Ectodermal cell (in vitro differentiated cells): ENCODE data around the gene PYGM.
"Not testable (repeated sequence)": the region's sequence is repeated elsewhere in the genome, so short reads cannot be mapped to it uniquely, and the experiment has no call there.

ENCODE experiments used
- H3K27ac ChIP-seq: 2 replicates; pipeline ENCODE4 v1.7.0; 2013; ENCODE audit warnings: mild to moderate bottlenecking, low read depth, low read length; ENCODE audit not compliant: insufficient read depth, poor library complexity, severe bottlenecking
- H3K27me3 ChIP-seq: 2 replicates; pipeline ENCODE4 v1.7.0; 2013; ENCODE audit warnings: mild to moderate bottlenecking, low read length; ENCODE audit not compliant: insufficient read depth, control insufficient read depth, poor library complexity, severe bottlenecking
- H3K36me3 ChIP-seq: one replicate; pipeline ENCODE4 v1.7.0; 2013; ENCODE audit warnings: low read length; ENCODE audit not compliant: control insufficient read depth, insufficient read depth
- H3K4me1 ChIP-seq: one replicate; pipeline ENCODE4 v1.7.0; 2013; ENCODE audit warnings: low read length; ENCODE audit not compliant: control insufficient read depth, insufficient read depth
- H3K4me3 ChIP-seq: 2 replicates; pipeline ENCODE4 v1.7.0; 2013; ENCODE audit warnings: low read depth, low read length, control low read depth; ENCODE audit not compliant: insufficient read depth
- H3K9me3 ChIP-seq: 2 replicates; pipeline ENCODE4 v1.7.0; 2013; ENCODE audit warnings: mild to moderate bottlenecking, low read length, moderate library complexity; ENCODE audit not compliant: control insufficient read depth
- WGBS, 2 experiments: methylation state at CpG; one replicate each; pipeline ENCODE4 v1.1.7; 2013; ENCODE audit warnings: missing lambda C conversion rate in 2 of 2; 5-methylcytosine and 5-hydroxymethylcytosine counted together

PYGM gene

DNA sequence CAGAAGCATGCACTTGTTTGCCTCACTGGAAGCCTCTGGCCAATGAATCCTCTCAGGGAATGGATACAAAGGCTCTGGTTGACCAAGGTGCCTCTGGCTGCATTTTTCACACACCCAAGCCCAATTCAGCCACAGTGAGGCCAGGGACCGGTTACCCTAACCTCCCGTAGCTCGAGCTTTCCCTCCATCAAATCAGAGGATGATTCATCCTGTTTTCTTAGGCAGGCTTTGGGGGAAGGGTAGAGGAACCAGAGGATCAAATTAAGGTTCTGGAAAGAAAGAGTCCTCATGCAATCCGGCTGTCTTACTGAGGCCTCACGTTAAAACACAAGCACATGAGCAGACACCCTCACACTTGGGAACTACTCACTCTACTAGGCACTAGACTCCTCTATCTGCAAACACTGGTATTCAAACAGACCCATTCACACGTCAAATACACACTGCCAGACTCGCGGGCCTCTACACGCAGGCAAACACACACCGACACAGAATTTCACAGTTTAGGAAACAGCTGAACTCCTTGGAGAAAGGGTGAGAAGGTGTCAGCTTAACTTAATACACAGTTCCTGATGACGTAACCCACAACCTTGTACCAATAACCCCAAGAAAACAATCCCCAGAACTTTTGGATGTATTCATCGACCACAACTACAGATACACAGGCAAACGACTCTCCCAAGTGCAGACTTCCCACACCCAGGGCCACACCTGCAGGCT is 49.2 kb downstream of the PYGM start:
- H3K9me3 ChIP-seq, result no peaks in the 10 kb centered on the region
- peaks cover 61% of the 10 kb centered on the region for H3K27me3 ChIP-seq
- 60 to 61% methylated on average over 13 of the region's 13 CpGs for WGBS, 2 experiments
- no peak overlapping the region for H3K4me3 ChIP-seq
- H3K4me1 ChIP-seq, result no peaks in the 10 kb centered on the region
- H3K36me3 ChIP-seq, result no peaks in the 10 kb centered on the region
- H3K27ac ChIP-seq, result no peak overlapping the region

DNA sequence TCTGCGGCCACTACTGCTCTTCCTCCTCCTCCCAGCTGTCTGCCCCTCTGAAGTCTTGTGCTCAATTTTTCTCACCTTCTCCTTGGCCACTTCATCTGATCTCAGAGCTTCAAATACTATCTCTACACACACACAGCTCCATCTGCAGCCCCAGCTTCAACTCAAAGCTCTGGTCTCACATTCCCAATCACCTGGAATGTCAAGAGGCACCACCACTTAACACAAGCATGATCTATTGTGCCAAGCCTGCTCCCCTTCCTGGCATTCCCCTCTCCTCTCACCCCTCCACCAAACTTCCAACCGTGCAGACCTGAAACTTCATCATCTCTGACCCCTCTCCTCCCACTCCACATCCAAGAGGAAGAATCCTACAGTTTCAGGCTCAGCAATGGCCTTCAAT is 54.3 kb downstream of the PYGM start:
- H3K27ac ChIP-seq, result no peak overlapping the region
- H3K9me3 ChIP-seq, result no peaks in the 10 kb centered on the region
- H3K27me3 ChIP-seq, result peaks cover 21% of the 10 kb centered on the region
- H3K36me3 ChIP-seq, result no peaks in the 10 kb centered on the region
- H3K4me3 ChIP-seq, result no peak overlapping the region
- H3K4me1 ChIP-seq, result no peaks in the 10 kb centered on the region
- WGBS, 2 experiments, result 63 to 64% methylated on average over 2 of the region's 2 CpGs

GRCh38 chr11:64703048-64703447 is 56.7 kb downstream of the PYGM start:
- Histone ChIP-seq H3K27me3 (peaks cover 14% of the 10 kb centered on the region), H3K9me3 (no peaks in the 10 kb centered on the region), H3K36me3 (no peaks in the 10 kb centered on the region), H3K4me3 (no peak overlapping the region), H3K4me1 (no peaks in the 10 kb centered on the region), H3K27ac (no peak overlapping the region)
- WGBS, 2 experiments, result 86 to 95% methylated on average over 2 of the region's 2 CpGs

GRCh38 chr11:64701956-64702355 is 57.8 kb downstream of the PYGM start:
- not testable (repeated sequence) for H3K4me3 ChIP-seq, H3K4me1 ChIP-seq, H3K27ac ChIP-seq, H3K36me3 ChIP-seq, H3K9me3 ChIP-seq
- peaks cover 14% of the 10 kb centered on the region for H3K27me3 ChIP-seq
- 93 to 97% methylated on average over 23 to 26 of the region's 29 CpGs for WGBS, 2 experiments

GRCh38 chr11:64698427-64698826 is 61.3 kb downstream of the PYGM start:
- Histone ChIP-seq H3K4me3 (no peak overlapping the region), H3K27ac (no peak overlapping the region), H3K4me1 (peaks cover 16% of the 10 kb centered on the region), H3K27me3 (peaks cover 3% of the 10 kb centered on the region), H3K9me3 (no peaks in the 10 kb centered on the region), H3K36me3 (no peaks in the 10 kb centered on the region)
- 88 to 91% methylated on average over 1 of the region's 1 CpG for WGBS, 2 experiments

DNA sequence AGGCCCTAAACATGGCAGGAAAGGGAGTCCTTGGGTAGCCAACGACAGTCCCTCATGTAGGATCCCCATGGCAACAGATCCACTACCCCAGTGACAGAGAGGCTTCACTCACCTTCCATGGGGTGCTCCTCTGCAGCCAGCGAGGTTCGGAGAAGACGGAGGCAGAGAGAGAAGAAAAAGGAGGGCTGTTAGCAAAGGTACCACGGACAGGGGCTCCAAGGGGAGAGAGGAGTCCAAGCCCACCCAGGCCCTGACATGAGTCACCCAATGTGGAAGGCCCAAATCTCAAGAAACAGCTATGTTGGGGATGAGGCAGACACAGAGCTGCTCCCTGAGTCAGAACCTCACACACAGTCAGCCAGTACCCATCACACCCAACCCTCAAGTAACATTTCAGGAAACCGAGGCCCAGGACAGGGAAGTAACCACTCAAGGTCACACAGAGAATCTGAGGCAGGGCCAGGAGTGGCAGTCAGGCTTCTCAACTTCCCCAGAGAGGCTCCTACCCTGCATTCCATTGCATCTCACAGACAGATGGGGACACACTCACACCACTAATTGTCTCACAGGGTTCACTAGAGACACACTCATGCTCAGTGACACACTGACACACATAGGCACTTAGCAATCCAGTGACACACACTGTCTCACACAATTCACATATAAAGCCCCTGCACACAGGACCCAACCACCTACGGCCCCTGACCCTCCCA is 62.0 kb downstream of the PYGM start:
- Histone ChIP-seq H3K4me3 (no peak overlapping the region), H3K27ac (no peak overlapping the region), H3K9me3 (no peaks in the 10 kb centered on the region), H3K36me3 (no peaks in the 10 kb centered on the region), H3K27me3 (peaks cover 5% of the 10 kb centered on the region), H3K4me1 (peaks cover 21% of the 10 kb centered on the region)
- 82% methylated on average over 7 of the region's 7 CpGs for WGBS, 2 experiments
